ENCODE measurements around the gene OPRL1.

Gene OPRL1

DNA sequence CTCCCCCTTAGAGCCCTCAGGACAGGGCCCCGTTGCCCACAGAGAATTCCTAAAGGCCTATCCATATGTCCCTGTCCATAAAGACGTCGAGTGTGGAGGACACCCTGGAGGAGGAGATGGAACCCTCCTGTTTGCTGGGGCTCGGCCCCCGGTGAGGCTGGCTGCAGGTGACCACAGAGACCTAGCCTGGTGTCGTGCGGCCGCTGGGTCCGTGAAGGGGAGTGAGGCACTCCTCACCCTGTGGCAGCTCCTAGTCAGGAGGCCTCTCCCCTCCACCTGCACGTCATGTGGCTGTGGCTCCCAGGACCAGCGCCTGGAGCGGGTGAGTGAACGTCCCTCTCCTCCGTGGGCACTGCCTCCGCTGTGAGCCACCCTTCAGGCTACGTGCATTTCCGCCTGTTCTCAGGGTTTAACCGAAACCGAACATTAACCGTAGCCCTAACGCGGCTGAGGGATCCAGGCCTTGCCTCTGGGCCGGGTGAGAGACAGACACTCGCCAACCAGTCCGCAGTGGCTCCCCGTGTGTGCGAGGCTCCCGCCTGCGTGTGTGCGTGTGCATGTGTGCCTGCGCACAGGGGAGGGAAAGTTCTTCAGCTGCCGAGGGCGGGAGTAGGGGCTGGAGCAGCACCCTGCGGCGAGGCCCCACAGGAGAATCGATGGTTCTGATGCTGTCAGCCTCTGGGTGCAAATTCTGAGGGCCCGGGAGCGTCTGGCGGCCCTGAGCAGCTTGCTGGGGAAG, 22.8 kb upstream of the OPRL1 start:
- no peak for DNase-seq

GRCh38 chr20:64057628-64058498, 22.0 kb upstream of the OPRL1 start:
- peak in 1 of 2 experiments; percentile 63 for DNase-seq

- no peak for DNase-seq
Observed at GRCh38 chr20:64058536-64058935, 21.3 kb upstream of the OPRL1 start.

DNA sequence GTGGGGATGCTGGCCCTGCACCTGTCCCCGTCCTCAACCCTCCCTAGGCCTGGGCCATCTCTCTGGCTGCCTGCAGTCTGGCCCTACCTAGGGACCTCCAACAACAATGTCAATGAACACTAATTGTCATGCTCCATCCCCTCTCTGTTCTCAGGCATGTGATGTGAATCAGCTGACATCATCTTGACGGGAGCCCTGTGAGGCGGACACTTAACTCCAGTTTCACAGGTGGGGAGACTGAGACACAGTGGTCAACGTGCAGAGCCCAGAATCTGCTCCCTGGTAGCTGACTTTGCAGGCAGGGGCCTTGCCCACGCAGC, 17.6 kb upstream of the OPRL1 start:
- no peak for DNase-seq

GRCh38 chr20:64062596-64063388, 17.1 kb upstream of the OPRL1 start, which contains the start of gene TCEA2:
Gene TCEA2, plus strand, starts transcription at chr20:64063198. Its CDS starts 115 bp downstream, at chr20:64063313.
- peak; percentile 84 to 93 for DNase-seq

DNA sequence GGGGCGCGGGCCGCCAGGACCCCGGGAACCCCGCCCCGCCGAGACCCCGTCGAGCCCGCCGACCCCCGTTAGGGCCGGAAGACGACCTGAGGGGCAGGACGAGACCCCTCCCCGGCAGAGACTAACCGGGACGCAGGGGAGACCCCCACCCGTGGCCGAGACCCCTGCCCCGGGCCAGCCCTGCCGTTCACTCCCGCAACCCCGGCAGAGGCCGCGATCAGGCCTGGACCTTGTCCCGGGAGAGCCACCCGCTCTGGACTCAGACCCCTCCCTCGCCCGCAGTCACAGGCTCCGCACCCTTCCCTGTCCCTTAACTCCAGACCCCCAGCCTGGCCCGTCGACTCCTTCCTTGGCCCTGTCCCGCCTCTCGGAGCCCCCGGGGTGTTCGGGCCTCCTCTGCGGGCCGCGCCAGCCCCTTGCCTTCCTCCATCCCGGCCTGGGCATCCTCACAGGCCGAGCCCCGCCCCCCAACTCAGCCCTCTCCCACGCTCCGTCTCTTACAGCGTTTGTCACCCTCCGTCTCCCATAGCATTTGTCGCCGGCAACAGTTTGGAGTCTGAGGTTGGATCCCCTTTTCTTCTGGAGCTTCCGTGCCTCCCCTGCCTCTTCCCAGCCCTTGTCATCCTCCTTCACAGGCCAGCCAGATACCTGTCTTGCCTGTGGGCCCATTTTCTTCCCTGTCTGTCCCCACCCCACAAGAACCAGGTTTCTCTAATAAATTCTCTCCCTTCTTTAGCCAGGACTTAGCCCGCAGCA, 16.3 kb upstream of the OPRL1 start:
- DNase-seq, result no peak

GRCh38 chr20:64064145-64064698, 15.7 kb upstream of the OPRL1 start:
- no peak for DNase-seq

GRCh38 chr20:64065062-64065973, 14.6 kb upstream of the OPRL1 start:
- DNase-seq, result no peak

DNA sequence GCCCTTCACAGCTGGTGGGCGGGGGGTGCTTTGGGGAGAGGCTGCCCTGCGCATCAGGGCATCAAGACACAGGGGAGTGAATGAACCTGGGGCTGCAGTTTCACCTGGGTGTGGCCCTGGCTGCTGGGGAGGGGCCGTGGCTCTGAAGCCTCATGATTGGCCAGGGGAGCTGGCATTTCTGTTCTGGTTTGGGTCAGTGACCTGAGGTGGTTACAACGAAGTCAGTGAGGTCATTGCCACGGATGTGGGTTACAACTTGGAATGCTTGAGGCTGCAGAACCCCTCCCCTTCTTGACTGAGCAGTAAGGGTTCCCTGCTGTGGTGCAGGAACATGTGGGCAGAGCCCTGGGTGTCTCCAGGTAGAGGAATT, 13.9 kb upstream of the OPRL1 start:
- DNase-seq, result no peak

DNA sequence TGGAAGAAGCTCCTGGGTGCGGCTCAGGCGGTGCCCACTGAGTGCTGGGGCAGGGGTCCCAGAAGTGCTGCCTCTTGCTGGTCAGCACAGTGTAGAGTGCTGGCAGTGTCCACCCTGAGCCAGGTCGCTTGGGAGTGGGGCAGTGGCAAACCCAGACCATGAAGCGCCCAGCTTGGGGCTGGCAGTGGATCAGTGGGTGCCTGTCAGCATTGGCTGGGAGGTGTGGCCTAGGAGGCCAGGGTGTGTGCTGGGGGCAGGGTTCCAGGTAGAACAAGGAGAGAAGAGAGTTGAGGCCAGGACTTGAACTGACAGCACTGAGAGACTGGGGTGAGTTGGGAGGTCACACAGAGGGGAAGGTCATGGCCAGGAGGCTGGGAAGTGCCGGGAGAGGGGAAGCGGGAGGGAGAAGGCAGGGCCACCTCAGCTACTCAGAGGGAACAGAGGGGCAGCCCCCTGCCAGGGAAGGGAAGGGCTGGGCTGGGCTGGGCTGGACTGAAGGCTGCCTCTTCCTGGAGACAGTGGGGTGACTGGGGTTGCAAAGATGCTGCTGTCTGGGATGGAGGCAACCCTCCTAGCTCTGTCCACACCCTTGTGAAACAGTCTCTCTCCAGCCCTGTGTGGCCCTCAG, 12.8 kb upstream of the OPRL1 start:
- DNase-seq, result no peak

GRCh38 chr20:64067733-64068307, 12.1 kb upstream of the OPRL1 start:
- DNase-seq, result no peak

GRCh38 chr20:64068386-64069208, 11.3 kb upstream of the OPRL1 start:
- no peak for DNase-seq

DNA sequence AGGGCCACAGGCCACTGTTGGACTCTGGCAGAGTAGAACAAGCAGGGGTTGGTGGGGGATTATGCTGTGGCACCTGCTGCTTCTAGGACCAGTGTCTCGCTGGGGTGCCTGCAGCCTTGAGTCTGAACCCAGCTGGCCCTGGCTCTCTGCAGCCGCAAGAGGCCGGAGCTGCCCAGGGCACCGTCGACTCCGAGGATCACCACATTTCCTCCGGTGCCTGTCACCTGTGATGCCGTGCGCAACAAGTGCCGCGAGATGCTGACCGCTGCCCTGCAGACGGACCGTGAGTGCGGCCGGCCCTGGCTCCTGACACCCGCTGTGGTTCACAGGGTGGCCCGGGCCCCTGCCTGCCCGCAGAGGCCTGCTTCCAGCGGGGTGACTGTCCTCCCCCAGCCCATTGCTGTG, 10.7 kb upstream of the OPRL1 start:
- no peak for DNase-seq

DNA sequence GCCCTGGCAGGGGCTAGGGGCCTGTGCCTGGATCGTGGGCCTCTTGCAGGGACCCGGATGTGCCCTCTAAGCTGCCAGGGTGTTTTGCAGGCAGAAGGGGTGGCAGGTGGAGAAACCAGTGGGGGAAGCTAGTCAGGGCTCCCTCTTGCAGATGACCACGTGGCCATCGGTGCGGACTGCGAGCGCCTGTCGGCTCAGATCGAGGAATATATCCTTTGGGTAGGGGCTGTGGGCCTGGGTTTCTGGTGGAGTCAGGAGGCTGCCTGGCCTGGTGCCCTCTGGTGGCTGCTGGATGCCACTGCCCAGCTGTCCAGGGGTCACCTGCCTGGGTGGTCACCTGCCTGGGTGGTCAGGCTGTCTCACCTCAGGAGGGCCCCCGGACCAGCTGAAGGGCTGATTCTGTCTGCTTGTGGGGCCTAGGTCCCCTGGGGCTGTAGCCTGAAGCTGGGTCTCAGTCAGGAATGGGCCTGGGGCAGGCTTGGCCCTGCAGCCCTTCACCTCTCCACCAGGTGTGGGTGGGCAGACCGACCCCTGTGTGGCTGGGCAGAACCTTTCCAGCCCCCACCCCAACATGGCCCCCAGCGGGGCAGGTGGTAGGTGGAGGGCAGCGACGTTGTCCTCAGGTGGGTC, 10.2 kb upstream of the OPRL1 start:
- peak in 1 of 2 experiments; percentile 17 for DNase-seq

GRCh38 chr20:64070244-64070993, 9.5 kb upstream of the OPRL1 start:
- no peak for DNase-seq

DNA sequence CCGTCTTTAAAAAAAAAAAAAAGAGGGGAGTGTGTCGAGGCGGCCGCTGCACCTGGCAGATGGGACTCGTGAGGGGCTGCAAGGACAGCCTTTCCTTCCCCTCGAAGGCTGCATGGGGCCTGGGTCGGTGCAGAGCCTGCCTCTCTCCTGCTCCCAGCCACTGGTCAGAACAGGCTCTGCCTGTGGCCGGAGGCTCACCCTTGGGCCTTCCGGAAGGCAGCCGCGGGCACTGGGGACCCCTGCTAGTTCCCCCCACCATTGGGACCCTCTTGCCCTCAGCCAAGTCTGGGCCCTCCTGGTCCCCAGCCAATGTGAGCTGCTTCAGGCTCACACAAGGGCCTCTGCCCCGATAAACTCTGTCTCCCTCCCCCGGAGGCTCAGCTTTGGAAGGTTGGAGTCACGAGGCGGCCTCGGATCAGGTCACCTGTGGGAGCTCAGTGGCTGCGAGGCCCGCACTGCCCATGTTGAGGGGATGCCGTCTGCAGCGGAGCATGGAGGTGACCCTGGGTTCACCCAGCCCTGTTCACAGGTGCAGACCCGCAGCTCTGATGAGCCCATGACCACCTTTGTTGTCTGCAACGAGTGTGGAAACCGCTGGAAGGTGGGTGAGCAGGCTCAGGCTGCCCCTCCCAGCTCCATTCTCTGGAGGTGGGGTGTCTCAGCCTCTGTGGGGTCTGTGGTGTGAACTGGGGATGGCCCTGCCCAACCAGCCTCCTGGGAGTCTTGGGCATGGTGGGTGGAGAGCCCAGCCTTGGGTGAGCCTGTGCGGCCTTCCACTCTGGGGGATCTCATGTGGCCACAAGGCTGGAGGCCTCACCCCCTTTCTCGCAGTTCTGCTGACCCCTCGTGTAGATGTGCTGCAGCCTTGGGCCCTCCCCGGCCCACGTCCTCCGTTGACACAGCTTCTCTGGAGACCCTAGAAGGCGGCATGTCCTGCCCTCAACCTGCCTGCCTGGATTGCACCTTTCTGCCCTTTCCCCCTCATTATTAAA, 8.2 kb upstream of the OPRL1 start:
- no peak for DNase-seq

Data from Kasumi-1 (cell line).